ENCODE results near the gene STK39.

The STK39 gene

DNA sequence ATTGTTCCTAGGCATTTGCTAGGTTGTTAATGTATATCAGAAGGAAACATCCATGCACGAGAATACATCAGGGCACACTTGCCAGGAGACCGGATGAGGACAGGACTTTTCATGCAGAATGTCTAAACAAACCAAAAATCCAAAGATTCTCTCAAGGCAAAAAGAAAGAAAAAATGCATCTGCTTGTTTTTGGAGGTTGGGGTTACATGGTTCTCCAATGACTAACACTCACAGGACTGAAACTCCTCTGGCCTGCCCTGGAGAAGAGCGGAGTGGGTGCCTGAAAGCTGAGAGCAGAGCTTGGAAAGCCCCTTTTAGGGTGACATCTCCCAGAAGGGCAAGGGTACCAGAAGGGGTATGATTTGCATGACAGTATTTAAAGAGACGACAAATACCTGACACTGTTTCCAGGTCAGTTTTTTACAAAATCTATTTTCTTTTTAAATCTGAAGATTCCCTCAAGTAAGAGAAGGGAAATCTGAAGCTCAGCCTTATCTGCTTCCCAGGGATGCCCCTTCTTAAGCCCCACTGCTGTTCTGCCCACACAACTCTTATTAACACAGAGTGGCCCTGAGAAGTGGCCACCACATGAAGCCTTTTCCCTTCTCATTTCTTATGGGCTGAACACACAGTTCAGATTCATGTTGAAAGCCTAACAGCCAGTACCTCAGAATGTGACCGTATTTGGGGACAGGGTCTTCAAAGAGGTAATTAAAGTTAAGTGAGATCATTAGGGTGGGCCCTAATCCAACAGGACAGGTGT is 216.4 kb downstream of the STK39 start:
- H3K4me3 ChIP-seq (ENCODE audit: low read depth, low read length): no peak overlapping the region
- POLR2A ChIA-PET: no interaction called here
- peak; percentile 69 for DNase-seq (ENCODE audit: low read depth, low spot score)
- TF ChIP-seq, protein P1, sequence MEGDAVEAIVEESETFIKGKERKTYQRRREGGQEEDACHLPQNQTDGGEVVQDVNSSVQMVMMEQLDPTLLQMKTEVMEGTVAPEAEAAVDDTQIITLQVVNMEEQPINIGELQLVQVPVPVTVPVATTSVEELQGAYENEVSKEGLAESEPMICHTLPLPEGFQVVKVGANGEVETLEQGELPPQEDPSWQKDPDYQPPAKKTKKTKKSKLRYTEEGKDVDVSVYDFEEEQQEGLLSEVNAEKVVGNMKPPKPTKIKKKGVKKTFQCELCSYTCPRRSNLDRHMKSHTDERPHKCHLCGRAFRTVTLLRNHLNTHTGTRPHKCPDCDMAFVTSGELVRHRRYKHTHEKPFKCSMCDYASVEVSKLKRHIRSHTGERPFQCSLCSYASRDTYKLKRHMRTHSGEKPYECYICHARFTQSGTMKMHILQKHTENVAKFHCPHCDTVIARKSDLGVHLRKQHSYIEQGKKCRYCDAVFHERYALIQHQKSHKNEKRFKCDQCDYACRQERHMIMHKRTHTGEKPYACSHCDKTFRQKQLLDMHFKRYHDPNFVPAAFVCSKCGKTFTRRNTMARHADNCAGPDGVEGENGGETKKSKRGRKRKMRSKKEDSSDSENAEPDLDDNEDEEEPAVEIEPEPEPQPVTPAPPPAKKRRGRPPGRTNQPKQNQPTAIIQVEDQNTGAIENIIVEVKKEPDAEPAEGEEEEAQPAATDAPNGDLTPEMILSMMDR (IDR thresholded peaks at IDR 0.05; ENCODE audit: insufficient read depth, low read length, missing control alignments): no peak
- CTCF ChIA-PET: interaction anchor here (1.5 kb wide), 1 partner anchor 10 kb away, joined by 5 read pairs; no protein-coding TSS in a partner anchor

DNA sequence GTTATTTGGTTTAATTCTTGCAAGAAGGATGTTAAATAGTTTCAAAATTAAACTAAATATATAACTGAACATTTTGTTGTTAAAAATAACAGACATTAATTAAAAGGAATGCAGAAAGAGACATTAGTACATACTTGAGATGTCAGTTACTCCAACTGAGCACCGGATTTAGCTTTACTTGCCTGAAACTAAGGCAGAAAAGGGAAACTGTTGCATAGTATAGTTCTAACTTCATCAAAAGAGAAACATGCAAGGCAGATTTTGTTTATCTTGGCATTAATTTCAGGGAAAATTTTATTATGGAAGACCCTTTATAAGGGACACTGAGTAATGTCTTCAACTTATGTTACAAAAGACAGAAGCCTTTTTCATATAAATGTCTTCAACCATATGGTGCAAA is 218.3 kb downstream of the STK39 start:
- no peak overlapping the region for H3K4me3 ChIP-seq (ENCODE audit: low read depth, low read length)
- ChIA-PET POLR2A (no interaction called here), CTCF (interaction anchor here (0.8 to 0.9 kb wide), 2 partner anchors 13 to 19 kb away, joined by 3 read pairs; no protein-coding TSS in a partner anchor)
- TF ChIP-seq, protein P1 (IDR thresholded peaks at IDR 0.05; ENCODE audit: insufficient read depth, low read length, missing control alignments): no peak
- peak; percentile 46 for DNase-seq (ENCODE audit: low read depth, low spot score)

DNA sequence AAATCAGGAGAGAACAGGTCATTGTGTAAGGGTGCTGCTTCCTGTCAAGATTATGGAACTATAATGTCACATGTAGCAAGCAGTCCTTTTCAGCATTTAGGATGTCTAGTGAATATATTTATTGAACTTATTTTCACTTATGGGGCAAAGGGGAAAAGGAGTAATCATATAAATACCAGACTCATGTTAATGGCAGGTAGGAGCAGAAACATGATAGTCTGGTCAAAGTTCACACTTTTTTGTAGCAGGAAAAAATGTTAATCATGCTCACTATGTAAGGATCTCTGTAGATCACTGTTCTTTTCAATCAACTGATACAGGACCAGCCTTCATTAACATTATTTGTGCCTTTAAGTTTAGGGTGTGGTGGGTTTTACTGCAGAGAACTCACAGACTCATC is 219.0 kb downstream of the STK39 start:
- DNase-seq (ENCODE audit: low read depth, low spot score): no peak
- TF ChIP-seq, protein P1 (IDR thresholded peaks at IDR 0.05; ENCODE audit: insufficient read depth, low read length, missing control alignments): no peak
- POLR2A ChIA-PET: no interaction called here
- H3K4me3 ChIP-seq (ENCODE audit: low read depth, low read length): no peak overlapping the region
- CTCF ChIA-PET: interaction anchor here (0.9 kb wide), 1 partner anchor 19 kb away, joined by 3 read pairs; no protein-coding TSS in a partner anchor

DNA sequence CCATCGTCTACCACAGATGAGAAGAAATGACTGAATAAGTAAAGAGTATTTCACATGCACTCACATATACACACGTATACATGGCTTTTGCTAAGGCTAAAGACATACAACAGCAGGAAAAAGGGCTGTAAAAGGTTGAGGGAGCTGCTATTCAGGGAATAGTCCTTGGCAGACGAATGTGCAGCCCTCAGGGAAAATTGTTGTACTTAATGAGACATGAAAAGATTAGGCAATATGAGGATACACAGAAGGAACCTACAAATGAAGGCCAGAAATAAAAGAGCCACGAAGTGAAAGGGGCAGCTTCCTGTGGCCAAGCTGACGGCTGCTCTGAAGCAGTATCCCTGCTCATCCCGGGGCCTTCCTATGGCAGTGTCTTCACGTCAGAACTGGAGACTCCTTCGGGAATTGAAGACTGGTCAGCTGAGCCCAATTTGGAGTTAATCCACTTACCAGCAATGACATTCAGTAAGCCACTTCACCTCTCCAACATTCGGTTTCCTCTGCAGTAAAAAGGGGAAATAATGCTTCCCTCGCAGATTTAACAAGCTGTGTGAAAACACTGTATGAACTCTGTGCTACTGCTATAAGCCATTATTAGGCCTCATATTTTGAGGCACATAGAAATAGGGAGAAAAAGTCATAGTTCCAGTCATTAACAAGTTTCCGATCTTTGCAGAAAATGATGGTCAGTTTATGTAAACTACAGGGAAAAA is 221.8 kb downstream of the STK39 start:
- H3K4me3 ChIP-seq (ENCODE audit: low read depth, low read length): no peak overlapping the region
- no peak for DNase-seq (ENCODE audit: low read depth, low spot score)
- POLR2A ChIA-PET: no interaction called here
- CTCF ChIA-PET: no interaction called here
- TF ChIP-seq, protein P1 (IDR thresholded peaks at IDR 0.05; ENCODE audit: insufficient read depth, low read length, missing control alignments): no peak

DNA sequence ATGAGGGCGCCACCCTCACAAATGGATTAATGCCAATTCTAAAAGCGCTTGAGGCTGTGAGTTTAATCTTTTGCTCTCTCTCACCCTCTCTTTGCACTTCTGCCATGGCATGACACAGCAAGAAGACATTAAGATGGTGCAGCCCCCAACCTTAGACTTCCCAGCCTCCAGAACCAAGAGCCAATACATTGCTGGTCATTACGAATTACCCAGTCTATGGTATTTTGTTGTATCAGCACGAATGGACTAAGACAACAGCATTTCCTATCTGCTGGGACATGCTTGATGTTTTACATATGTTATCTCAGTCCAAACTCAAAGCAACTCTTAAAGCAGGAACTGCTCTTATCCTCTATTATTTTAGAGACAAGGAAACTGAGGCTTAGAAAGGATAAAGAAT is 222.9 kb downstream of the STK39 start:
- TF ChIP-seq, protein P1 (IDR thresholded peaks at IDR 0.05; ENCODE audit: insufficient read depth, low read length, missing control alignments): no peak
- ChIA-PET POLR2A (interaction anchor here (0.6 kb wide), 2 partner anchors 36 to 95 kb away, joined by 3 read pairs; no protein-coding TSS in a partner anchor), CTCF (interaction anchor here (1.6 kb wide), 1 partner anchor 94 kb away, joined by 5 read pairs; no protein-coding TSS in a partner anchor)
- H3K4me3 ChIP-seq (ENCODE audit: low read depth, low read length): no peak overlapping the region
- no peak for DNase-seq (ENCODE audit: low read depth, low spot score)
